HFFc6 (cell line): ENCODE measurements around the gene C1QTNF8. TPM values are rescaled to one million over a fixed set of nuclear protein-coding genes. Genes with fewer than 3 reads are reported as not detected.

Experiments
- DNase-seq: peaks from one replicate; pipeline ENCODE4 v3.0.0-alpha.2; 2018
- H3K27ac Mint-ChIP-seq: 2 replicates; pipeline ENCODE4 v1.8.0; 2020; ENCODE audit warnings: mild to moderate bottlenecking, mixed read lengths
- H3K27me3 Mint-ChIP-seq: 2 replicates; pipeline ENCODE4 v1.8.0; 2021; ENCODE audit warnings: mild to moderate bottlenecking, moderate library complexity, mixed read lengths; ENCODE audit not compliant: insufficient read depth
- H3K36me3 Mint-ChIP-seq: 2 replicates; pipeline ENCODE4 v1.8.0; 2021; ENCODE audit warnings: low read depth, mixed read lengths
- H3K4me1 Mint-ChIP-seq: 2 replicates; pipeline ENCODE4 v1.8.0; 2020; ENCODE audit warnings: low read depth, mixed read lengths
- H3K4me3 Mint-ChIP-seq: 2 replicates; pipeline ENCODE4 v1.8.0; 2020; ENCODE audit warnings: mild to moderate bottlenecking, moderate library complexity, mixed read lengths
- H3K9me3 Mint-ChIP-seq: 2 replicates; pipeline ENCODE4 v1.8.0; 2020; ENCODE audit warnings: mild to moderate bottlenecking, mixed read lengths
- total RNA-seq, 6 experiments: library from RNA; stranded (reverse); fragmentation: NEBNext Ultra II Directional; extraction: Animal tissue kit (Norgen Biotek cat#: 25700); gene quantifications; 2 replicates in 1 of 6; 3 replicates in 5 of 6; pipeline ENCODE4 v1.2.3, GENCODE V29; 2021
- TF ChIP-seq, protein P1 (sequence below): fragments of 200-600 bp; sonication (generic); IDR thresholded peaks from 2 replicates; pipeline ENCODE4 v1.5.0; 2021; ENCODE audit warnings: antibody characterized with exemption, mild to moderate bottlenecking

C1QTNF8 gene
- total RNA-seq, 6 experiments from 2014 or later, result not detected

DNA sequence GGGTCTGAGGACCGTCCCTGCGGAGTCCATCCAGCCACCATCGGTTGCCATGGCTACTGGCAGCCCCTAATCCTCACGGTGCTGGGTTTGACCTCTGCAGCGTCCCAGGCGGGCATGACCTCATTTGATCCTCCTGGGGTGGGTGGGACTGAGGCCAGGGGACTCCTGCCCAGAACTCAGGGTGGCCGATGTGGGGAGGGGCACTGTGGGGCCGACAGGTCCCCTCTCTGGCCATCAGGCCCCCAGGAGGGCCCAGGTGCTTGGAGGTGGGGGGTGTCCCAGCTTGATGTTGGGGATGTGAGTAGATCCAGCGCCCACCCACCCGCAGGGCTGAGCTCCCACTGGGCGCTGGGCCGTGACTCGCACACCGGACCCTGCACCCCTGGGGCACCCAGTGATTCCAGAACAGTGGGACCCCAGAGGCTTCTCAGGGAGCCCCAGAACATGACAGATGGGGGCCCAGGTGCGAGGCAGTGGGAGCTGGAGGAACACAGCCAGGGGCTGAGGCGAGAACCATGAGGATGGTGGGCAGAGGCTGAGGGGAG lies 25.1 kb downstream of the C1QTNF8 start:
- peaks cover 21% of the 10 kb centered on the region for H3K27me3 Mint-ChIP-seq
- no peak overlapping the region for H3K27ac Mint-ChIP-seq

DNA sequence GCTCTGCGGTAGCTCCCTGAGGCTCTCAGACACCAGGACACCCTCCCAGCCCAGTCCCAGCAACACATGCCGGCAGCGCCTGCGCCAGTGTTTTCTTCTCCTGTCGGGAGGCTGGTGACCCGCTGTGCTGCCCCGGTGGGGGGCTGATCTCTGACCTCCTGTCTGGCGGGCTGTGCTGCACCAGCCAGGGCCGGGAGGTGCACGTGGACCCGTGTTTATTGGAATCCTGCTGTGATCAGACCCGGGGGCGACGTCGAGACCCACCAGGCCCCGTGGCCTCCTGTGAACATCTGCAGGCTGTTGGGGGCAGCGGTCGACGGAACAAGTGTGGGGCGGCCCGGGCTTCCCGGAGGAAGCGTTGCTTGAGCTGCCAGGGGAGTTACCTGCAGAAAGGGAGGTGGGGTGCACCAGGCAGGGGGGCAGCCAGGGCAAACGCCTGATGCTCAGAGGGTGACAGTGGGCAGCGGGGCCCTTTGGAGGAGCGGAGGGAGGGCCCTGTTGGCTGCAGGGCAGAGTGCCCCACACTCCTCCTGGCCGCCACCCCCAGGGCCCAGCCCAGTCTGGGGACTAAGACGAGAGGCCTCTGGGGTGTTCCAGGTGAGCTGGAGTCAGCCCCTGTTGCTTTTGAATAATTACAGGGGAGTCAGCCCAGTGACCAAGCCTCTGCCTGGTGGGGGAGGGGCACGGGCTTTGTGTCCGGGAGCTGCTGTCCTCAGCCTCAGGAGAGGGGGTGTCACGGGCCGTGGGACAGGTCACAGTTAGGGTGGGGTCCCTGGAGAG lies 25.8 kb downstream of the C1QTNF8 start:
- Mint-ChIP-seq H3K36me3 (no peaks in the 10 kb centered on the region), H3K4me1 (no peaks in the 10 kb centered on the region)

More for the DNA sequence above, 25.1 kb downstream of the C1QTNF8 start:
- Mint-ChIP-seq H3K36me3 (no peaks in the 10 kb centered on the region), H3K9me3 (no peaks in the 10 kb centered on the region), H3K4me1 (no peaks in the 10 kb centered on the region), H3K4me3 (no peak overlapping the region)
- TF ChIP-seq, protein P1, sequence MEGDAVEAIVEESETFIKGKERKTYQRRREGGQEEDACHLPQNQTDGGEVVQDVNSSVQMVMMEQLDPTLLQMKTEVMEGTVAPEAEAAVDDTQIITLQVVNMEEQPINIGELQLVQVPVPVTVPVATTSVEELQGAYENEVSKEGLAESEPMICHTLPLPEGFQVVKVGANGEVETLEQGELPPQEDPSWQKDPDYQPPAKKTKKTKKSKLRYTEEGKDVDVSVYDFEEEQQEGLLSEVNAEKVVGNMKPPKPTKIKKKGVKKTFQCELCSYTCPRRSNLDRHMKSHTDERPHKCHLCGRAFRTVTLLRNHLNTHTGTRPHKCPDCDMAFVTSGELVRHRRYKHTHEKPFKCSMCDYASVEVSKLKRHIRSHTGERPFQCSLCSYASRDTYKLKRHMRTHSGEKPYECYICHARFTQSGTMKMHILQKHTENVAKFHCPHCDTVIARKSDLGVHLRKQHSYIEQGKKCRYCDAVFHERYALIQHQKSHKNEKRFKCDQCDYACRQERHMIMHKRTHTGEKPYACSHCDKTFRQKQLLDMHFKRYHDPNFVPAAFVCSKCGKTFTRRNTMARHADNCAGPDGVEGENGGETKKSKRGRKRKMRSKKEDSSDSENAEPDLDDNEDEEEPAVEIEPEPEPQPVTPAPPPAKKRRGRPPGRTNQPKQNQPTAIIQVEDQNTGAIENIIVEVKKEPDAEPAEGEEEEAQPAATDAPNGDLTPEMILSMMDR, result no peak
- no peak for DNase-seq

DNA sequence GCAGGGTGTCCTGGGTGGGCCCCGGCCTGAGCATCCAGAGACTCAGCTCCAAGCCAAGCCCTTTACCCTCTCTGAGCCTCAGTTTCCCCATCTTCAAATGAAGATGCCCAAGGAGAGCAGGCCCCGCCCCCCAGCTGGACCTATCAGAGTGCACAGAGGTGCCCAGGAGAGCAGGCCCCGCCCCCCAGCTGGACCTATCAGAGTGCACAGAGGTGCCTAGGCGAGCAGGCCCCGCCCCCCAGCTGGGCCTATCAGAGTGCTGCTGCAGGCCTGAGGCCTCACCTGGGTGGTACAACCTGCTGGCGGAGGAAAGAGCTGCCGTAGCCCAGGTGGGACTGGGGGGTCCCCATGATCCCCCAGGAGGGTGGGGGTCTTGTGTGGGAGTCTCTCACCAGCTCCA lies 26.9 kb downstream of the C1QTNF8 start:
- Mint-ChIP-seq H3K4me3 (no peak overlapping the region), H3K27ac (no peak overlapping the region), H3K27me3 (peaks cover 26% of the 10 kb centered on the region), H3K36me3 (no peaks in the 10 kb centered on the region), H3K9me3 (no peaks in the 10 kb centered on the region), H3K4me1 (no peaks in the 10 kb centered on the region)
- no peak for DNase-seq
- TF ChIP-seq, protein P1, result no peak

More for the DNA sequence above, 25.8 kb downstream of the C1QTNF8 start:
- Mint-ChIP-seq H3K27ac (no peak overlapping the region), H3K9me3 (no peaks in the 10 kb centered on the region), H3K27me3 (peaks cover 22% of the 10 kb centered on the region), H3K4me3 (no peak overlapping the region)
- TF ChIP-seq, protein P1, result no peak
- no peak for DNase-seq

DNA sequence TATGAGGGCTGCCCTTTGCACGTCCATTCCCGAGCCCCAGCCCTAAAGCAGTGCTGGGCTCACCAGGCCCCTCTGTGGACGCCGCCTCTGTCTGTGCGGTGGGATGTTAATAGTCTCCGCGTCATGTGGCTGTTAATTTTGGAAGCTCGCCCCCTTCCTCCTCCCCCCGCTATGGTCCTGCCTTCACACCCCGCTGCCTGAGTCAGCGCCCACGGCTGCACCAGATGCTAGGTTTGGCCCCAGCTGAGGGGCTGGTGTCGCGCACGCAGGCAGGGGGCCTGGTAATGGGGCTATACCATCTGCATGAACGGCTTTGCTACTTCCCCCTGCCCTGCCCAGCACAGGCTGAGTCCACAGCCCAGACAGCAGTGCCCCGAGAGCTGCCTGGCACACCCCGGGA lies 27.6 kb downstream of the C1QTNF8 start:
- no peak overlapping the region for H3K27ac Mint-ChIP-seq
- H3K4me1 Mint-ChIP-seq, result no peaks in the 10 kb centered on the region
- DNase-seq, result no peak
- H3K36me3 Mint-ChIP-seq, result no peaks in the 10 kb centered on the region
- no peaks in the 10 kb centered on the region for H3K9me3 Mint-ChIP-seq
- H3K4me3 Mint-ChIP-seq, result no peak overlapping the region
- TF ChIP-seq, protein P1, result no peak
- peaks cover 26% of the 10 kb centered on the region for H3K27me3 Mint-ChIP-seq

DNA sequence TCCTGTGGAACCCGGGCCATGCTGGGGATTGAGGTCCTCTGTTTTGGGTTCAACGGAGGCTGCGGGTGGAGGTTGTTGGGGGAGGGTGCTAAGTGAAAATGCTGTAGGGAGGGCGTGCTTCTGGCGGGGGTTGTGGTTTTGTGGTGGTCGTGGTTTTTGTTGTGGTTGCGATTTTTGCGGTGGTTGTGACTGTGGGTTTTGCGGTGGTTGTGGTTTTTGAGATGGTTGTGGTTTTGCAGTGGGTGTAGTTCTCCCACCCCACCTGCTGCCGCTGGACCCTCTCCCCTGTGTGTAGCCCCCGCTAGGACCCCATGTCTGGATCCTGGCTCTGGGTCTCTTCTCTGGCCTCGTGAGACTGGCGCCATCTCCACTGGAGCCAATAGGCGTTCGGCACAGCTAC lies 28.4 kb downstream of the C1QTNF8 start:
- Mint-ChIP-seq H3K4me1 (no peaks in the 10 kb centered on the region), H3K27me3 (peaks cover 29% of the 10 kb centered on the region), H3K36me3 (no peaks in the 10 kb centered on the region), H3K4me3 (no peak overlapping the region), H3K9me3 (no peaks in the 10 kb centered on the region), H3K27ac (no peak overlapping the region)
- no peak for DNase-seq
- TF ChIP-seq, protein P1, result no peak
